HG03025 (cell line): Measurements from ENCODE around the gene TERT.

Experiments used
- ATAC-seq: cut with Tn5 transposase; IDR thresholded peaks from one replicate; pipeline ENCODE4 v1.9.1; 2021; ENCODE audit warnings: mild to moderate bottlenecking, moderate library complexity; ENCODE audit not compliant: unreplicated experiment, low FRiP score

TERT gene

GRCh38 chr5:1222621-1223277 lies 72.1 kb downstream of the TERT start:
- ATAC-seq: no peak

DNA sequence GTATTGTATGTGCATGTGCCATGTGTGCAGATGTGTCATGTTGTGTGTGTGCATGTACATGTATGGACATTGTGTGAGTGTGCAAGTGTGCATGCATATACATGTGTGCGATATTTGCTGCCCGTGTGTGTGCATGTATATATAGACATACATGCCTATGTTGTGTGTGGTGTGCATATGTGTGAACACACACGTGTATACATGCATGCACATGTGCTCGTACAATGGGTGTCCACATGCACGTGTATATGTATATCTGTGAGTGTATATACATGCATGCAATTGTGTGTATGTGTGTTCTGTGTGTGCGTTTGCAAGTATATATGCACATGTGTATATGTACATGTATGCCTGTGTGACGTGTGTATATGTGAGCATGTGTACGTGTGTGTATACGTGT lies 72.7 kb downstream of the TERT start:
- ATAC-seq: no peak

- ATAC-seq: no peak
Observed at GRCh38 chr5:1221721-1222120, 73.1 kb downstream of the TERT start.

DNA sequence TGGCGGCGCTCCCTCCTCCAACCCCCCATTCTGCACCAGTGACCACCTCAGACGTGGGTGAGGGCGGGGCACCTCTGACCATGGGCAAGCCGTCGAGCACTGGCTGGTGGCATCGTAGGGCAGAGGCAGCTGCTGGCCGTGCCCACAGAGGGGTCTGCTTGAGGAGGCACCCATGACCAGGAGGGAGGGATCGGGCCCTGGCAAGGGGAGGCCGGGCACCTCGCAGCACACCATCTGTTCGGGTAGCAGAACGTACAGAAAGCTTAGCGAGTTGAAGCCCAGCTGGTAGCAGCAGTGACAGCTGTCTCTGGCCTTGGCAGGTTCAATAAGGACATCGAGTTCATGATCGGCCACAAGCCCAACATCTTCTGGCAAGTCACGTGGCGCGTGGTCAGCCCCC lies 74.0 kb downstream of the TERT start:
- no peak for ATAC-seq

GRCh38 chr5:1220351-1220750 lies 74.5 kb downstream of the TERT start:
- ATAC-seq: no peak

- no peak for ATAC-seq
Observed at GRCh38 chr5:1219768-1220100, 75.1 kb downstream of the TERT start.

- no peak for ATAC-seq
Observed at GRCh38 chr5:1219098-1219767, 75.6 kb downstream of the TERT start.

DNA sequence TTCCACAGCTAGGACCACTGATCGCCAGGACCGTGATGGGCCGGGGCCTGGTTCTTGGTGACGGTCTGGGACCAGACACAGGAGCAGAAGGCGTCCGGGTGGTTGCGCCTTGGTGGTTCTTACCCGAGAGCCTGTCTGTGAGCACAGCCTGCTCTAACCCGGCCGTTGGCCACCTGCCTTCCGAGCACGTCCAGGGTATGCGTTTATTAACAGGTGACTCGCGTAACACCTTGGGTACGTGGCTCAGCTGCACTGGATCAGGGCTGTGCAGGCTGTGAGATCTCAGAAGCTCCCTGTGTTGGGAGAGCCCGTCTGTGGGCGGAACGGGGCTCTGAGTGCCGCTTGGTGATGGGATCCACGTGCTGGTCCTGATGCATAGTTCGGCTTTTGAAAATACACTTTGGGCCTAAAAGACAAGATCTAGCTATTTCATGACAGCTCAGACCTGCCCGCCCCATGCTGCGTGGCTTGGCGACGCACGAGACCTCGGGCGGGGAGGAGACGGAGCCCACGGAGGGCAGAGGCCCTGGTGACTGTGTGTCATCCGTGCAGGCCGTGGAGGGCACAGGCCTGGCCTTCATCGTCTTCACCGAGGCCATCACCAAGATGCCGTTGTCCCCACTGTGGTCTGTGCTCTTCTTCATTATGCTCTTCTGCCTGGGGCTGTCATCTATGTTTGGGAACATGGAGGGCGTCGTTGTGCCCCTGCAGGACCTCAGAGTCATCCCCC lies 76.4 kb downstream of the TERT start:
- ATAC-seq: no peak

GRCh38 chr5:1217596-1218206 lies 77.2 kb downstream of the TERT start:
- ATAC-seq: no peak

- ATAC-seq: no peak
Observed at GRCh38 chr5:1216918-1217295, 78.0 kb downstream of the TERT start.

GRCh38 chr5:1216211-1216917 lies 78.5 kb downstream of the TERT start:
- ATAC-seq: no peak

DNA sequence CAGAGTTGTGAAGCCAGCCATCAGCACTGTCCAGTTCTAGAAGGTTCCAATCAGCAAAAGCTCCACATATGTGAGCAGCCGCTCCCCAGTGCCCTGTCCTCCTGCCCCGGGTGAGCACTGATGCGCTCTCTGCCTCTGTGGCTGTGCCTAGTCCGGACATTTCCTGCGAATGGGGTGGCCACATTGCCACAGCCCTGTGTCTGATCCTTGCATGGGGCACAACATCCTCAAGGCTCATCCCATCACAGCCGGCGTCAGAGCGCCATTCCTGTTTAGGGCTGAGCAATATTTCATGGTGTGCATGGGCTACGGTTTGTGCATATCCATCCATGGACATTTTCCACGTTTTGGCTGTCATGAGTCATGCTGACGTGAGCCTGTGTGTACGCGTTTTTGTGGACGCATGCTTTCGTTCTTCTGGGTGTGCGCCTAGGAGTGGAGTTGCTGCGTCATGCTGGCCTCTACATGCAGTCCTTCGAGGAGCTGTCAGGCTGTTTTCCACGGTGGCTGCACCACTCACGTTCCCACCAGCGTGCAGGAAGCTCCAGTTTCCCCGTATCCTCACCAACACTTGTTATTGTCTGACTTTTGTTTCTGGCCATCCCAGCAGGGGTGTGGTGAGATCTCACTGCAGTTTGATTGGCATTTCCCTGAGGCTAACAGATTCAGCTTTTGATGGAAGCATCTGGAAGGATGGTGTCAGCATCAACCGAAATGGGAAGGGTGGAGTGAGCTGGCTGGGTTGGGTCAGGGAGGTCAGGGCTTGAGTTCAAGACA lies 79.4 kb downstream of the TERT start:
- ATAC-seq: no peak

DNA sequence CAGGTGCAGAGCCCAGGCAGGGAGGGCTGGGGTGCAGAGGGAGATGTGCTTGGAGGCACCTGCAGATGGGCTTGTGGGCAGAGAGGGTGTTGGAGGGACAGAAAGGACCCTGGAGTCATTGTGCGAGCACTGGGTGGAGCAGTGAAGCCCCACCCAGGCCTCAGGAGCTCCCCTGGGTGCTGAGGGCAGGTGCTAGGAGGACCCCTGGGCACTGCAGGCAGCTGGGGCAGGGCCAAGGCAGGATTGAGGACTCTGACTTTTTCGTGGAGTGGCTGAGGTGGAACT lies 80.0 kb downstream of the TERT start:
- ATAC-seq: no peak

DNA sequence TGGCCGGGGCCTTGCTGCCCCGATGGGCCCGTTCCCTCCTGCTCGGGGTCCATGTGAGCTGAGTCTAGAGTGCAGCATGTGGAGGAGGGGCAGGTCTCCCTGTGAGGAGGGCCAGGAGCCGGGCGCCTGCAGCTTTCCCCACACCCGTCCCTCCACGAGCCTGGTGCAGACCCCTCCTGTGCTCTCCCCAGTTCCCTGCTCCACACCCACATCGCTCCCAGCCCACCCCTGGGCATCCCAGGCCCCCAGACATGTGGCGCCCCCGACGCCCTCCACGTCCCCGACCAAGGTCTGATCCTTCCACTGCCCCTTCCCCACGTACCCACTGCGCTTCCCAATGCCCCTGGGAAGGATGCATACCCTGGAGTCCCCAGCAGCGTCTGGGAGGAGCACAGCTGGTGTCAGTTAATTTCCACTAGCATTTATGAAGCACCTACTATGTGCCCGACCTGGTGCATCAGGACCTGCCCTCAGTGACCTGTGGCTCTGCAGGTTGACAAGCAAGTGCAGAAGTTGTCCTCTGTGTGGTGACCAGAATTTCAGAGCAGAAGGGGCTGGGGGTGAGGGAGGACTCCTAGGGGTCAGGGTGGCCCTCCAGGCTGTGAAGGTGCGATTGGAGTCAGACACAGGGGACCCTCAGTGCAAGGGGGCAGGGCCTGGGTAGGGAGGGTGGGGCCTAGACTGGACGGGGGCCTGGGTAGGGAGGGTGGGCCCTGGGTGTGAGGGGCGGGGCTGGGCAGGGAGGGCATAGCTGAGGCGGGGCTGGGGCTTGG lies 80.5 kb downstream of the TERT start:
- no peak for ATAC-seq

- ATAC-seq: no peak
Observed at GRCh38 chr5:1213508-1214162, 81.2 kb downstream of the TERT start.

DNA sequence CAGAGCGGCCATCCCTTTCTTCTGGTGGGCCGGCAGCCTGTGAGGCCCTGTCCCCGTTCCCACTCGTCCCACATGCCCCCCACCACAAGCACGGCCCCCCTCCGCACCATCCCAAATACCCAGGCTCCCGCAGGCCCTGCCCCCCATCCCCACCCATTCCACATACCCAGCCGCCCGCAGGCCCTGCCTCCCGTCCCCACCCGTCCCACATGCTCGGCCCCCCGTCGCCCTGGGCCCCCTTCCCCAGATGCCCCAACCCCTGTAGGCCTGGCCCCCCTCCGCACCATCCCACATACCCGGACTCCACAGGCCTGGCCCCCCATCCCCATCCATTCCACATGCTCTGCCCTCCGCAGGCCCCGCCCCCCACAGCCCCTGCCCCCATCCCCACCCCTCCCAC lies 82.0 kb downstream of the TERT start:
- no peak for ATAC-seq

- no peak for ATAC-seq
Observed at GRCh38 chr5:1212271-1212670, 82.6 kb downstream of the TERT start.

GRCh38 chr5:1211701-1212100 lies 83.2 kb downstream of the TERT start:
- no peak for ATAC-seq

DNA sequence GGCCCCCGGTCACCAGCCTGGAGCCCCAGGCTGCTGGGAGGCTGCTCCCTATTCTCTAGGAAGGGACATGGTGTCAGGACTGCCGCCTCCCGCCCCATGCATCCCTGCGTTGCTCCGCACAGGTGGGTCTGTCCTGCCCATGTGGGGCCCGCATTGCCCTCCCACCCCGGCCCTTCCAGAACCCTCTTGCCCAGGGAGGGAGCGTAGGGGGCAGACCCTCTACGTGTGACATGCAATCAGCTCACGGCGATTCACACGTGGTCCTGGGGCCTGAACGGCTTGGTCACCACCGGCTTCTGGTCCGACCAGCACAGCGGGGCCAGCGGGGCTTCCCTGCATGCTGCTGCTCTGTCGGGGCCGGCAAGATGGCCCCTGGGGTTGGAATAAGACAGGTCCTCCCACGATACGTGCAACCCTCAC lies 84.0 kb downstream of the TERT start:
- ATAC-seq: no peak
